Right renal cortex interstitium (tissue), 3 donors: Measurements from ENCODE around the gene KCNMB4. TPM values are rescaled to one million over a fixed set of nuclear protein-coding genes. Genes with fewer than 3 reads are reported as not detected.

ENCODE experiments used
- DNase-seq, 3 donors: peaks; one replicate each; pipeline ENCODE4 v3.0.0-alpha.2; 2013; ENCODE audit warnings: low read depth in 3 of 3, low spot score in 2 of 3
- polyA plus RNA-seq, 3 donors: library from polyadenylated mRNA; unstranded; fragments of 120-200 nt; gene quantifications; one replicate each; pipeline ENCODE4 v1.2.1, GENCODE V29; 2013; ENCODE audit not compliant: insufficient read length in 3 of 3

KCNMB4 gene, protein sequence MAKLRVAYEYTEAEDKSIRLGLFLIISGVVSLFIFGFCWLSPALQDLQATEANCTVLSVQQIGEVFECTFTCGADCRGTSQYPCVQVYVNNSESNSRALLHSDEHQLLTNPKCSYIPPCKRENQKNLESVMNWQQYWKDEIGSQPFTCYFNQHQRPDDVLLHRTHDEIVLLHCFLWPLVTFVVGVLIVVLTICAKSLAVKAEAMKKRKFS
- polyA plus RNA-seq: 10 to 100 TPM; 22.2 to 28.8 (median 25.1) TPM

DNA sequence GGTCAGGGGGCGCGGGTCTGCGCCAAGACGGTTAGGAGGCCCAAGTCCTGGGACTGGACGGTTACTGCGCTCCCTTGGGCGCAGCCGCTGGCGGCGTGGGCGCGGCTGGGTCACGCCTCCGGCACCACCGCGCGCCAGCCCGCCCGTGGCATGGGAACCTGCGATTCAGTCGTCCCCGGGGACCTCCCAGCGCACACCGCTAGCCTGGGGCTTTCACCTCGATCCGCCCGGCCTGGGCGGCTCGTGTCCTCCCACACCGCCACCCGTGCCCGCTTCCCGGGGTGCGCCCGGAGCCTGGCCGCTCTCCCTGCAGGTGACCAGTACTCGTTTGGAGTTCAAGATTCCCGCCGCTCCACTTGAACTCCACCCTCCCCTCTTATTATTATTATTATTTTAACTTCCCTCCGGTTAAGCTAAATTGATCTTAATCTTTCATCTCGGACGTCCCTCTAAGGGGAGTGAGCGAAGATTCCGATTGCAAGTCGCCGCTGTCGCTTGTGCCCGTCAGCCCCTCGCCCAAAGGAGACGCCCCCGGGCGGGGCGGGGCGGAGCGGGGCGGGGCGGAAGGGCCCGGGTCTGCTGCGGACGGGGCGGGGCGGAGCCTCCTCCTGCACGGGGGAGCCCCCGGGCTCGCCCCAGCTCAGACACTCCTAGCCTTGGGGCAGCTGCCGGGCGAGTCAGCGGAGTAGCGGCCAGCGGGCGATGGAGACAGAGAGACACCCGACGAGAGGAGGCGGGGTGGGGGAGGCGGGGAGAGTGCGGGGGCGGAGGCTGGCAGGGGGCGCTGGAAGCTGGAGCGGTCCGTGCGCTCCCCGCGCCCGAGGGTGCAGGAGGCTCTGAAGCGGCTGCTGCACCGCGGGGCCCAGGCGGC is at the start of gene KCNMB4:
Gene KCNMB4 (plus strand): TSS at position 643 of the 871 bp plus-strand sequence. CDS start 445 bp downstream, outside the sequence.
- DNase-seq: peak in 1 of 3 donors; percentile 52

DNA sequence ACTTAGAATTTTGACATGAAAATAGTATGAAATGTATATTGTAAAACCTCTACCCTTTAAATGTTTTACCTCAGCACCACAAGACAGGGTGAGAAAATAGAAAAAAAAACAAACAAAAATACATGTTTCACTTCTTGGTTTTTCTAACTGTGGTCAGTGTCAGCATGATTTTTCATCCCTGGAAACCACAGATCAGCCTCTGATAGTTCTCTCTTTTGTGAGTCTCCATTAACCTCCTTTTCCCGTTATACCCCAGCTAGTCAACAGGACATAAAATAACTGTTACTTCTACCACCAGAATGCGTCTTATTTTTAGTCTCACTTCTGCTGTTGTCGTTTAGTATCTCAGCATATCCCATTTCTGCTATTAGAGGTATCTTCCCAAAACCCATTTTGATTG is 48.3 kb upstream of the KCNMB4 start:
- no peak for DNase-seq

DNA sequence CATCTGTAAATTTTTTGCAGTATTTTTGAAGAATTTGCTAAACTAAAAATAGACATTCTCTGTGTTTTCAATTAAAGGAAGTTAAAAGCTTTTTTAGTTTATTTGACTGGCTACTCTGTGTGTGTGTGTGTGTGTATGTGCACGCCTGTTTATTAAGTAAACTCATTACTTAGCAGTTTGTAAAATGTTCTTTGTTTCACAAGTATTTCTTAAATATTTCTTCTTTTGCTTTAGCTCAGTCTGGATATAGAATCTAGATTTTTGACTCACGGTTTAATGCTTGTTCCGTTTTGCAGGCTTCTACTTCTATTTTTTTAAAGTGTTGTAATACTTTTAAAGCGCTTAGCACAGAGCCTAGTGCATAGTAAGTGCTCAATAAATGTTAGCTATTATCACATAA is 46.5 kb upstream of the KCNMB4 start:
- DNase-seq: no peak

DNA sequence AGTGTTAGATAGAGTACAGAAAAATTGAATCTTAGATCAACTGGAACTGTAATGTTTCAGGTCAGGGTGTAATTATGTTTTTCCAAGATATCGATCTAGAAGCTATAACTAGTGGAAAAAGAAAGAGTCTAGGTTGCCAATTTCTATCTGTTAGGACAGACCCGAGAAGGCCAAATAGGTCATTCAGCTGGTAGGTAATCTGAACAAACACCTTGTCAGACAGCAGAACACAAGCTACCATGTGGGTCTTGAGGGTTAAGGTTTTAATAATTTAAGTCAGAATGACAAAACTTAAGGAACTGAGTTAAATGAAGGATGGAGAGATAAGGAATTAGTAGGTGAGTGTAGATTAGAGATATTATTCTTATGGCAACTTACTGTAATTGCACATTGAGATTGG is 44.9 kb upstream of the KCNMB4 start:
- DNase-seq: no peak

DNA sequence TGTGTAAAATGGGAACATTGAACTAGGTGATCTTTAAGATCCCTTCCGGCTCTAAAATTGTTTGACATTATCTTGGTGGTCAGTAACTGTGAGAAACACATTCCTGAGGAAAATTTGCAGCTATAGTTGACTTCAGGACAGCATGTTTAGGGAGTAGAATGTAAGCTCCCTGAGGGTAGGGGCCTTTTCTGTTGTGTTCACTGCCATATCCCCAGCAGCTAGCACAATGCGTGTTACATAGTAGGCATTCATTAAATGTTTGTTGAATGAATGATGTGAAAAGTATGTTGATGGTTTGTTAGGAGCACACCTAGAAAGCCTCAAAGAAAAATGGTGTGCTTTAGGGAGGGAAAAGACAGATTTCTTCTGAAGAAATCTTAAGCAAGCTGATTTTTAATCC is 38.5 kb upstream of the KCNMB4 start:
- no peak for DNase-seq

DNA sequence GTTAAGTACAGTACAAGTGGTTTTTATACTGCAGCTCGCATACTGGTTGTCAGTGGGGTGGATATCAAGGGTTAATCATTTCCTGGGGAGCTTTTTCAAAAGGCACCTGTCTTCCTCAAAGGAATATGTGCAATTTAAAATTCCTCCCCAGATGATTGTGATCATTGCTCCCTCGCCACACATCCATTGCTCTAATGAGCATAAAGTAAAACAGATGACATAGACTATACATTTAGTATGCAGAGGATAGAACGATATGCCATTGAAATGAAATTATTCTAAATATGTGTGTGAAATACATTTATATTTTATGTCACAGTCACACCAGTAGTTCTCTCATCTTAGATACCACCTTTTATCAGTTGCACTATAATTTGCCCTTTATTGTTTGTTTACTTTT is 36.4 kb upstream of the KCNMB4 start:
- DNase-seq: no peak

DNA sequence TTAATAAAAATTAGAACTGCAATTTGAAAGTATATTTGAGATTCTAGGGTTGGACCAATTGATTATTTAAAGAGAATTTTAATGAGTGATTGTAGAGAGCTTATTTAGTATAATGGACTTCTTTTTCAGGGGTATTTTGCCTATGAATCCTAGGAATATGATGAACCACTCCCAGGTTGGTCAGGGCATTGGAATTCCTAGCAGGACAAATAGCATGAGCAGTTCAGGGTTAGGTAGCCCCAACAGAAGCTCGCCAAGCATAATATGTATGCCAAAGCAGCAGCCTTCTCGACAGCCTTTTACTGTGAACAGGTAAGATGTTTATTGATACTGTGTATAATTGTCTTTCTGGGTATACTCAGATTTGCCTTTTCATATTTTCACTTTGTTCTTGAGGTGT is 35.9 kb upstream of the KCNMB4 start:
- no peak for DNase-seq

DNA sequence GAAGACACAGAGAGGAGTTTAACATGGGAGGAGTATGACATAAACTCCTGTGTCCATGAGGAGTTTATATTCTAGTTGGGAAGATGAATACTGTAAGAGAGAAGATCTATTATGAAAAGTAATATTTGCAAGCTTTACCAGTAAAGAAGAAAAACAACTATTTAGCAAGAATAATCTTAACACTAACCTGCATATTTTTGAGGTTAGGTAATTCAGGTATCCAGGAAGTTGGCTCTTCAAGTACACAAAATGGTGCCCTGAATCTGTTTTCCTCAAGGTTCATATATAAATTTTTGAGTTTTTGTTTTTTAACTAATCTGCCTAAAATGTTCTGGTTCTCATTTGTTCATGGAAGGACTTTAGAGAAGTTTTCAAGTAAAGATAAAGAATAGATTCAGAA is 33.9 kb upstream of the KCNMB4 start:
- DNase-seq: no peak

DNA sequence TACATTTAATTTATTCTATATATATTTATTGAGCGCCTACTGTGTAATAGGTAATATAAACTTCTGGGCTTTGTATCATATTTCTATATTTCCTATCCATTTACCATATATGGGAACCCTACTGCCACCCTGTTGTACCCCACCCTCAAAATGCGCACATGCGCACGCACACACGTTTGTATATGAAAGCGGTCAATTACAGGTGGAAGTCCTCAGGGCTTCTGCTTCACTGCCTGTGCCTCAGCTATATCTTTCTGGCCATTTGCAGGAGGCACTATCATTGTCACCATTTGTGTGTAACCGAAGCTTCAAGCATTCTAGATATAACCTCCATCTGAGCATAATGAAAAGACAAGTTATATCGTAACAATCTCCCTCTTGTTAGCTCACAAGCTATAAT is 31.3 kb upstream of the KCNMB4 start:
- no peak for DNase-seq

DNA sequence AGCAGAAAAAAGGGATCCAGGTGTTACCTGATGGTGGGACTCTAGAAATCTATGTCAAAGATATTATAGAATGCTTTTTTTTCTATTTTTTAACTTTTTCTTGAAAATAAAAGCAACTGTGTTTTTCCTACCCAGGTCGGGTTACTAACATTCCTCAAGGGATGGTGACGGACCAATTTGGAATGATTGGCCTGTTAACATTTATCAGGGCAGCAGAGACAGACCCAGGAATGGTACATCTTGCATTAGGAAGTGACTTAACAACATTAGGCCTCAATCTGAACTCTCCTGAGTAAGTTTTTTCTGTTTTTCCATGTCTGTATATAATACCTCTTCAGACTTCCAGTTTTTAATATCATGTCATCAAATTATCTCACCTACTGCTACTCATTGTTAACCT is 27.6 kb upstream of the KCNMB4 start:
- DNase-seq: no peak

DNA sequence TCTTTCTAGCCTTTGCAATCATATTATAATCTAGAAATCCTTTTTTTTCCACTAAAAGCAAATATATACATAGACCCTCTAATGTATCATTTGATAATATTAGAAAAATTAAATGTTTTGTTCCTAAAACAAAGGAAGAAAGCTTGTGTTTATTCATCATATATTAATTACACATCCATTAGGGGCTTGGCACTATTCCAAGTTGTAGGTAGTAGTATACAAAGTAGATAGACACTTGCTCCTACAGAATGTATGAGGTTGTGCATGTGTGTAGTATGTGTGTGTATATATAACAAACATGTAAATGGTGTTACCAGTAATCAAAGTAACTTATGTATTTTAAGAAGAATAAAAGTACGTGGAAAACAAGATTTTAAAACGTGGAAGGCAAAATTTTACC is 15.0 kb upstream of the KCNMB4 start:
- no peak for DNase-seq

DNA sequence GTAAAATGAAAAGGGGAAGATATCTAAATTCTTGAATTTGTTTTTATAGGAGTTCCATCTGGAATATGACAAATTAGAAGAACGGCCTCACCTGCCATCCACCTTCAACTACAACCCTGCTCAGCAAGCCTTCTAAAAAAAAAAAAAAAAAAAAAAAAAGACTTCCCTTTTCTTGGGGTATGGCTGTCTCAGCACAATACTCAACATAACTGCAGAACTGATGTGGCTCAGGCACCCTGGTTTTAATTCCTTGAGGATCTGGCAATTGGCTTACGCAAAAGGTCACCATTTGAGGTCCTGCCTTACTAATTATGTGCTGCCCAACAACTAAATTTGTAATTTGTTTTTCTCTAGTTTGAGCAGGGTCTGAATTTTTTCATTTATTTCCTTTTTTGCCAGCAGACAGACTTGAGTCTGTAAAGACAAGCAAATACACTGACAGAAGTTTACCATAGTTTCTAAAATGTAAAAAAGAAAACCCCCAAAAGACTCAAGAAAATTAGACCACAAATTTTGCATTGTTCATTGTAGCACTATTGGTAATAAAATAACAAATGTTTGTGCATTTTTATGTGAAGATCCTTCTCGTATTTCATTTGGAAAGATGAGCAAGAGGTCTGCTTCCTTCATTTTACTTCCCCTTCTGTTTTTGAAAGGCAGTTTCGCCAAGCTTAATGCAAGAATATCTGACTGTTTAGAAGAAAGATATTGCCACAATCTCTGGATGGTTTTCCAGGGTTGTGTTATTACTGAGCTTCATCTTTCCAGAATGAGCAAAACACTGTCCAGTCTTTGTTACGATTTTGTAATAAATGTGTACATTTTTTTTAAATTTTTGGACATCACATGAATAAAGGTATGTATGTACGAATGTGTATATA is 12.1 kb upstream of the KCNMB4 start:
- no peak for DNase-seq

DNA sequence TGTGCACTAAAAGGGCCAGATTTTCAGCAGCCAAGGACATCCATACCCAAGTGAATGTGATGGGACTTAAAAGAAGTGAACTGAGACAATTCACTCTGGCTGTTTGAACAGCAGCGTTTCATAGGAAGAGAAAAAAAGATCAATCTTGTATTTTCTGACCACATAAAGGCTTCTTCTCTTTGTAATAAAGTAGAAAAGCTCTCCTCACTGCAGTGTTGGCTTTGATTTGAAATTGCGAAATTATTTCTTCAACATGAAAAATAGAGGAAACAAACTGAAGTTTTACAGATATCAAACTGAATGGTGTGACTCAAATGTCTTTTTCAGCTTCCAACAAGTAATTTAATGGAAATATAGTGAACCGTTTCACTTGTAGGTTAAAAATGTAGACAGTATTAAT is 11.3 kb upstream of the KCNMB4 start:
- DNase-seq: no peak

DNA sequence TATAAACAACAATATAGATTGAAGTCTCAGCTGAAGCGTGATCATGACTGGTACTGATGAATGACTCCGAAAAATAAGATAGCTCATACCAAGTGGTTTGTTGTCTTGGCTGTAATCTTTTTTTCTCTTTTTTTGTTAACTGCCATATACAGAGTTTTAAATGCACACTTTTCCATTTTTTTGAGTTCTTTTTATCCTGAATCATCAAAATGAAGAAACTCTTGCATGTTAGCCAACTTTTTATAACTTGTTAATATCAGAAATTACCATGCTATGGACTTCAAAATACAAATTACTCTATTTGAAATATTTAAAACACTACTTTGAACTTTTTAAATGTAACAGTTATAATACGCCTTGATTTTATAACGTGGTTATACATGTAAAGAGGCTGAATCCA is 10.1 kb upstream of the KCNMB4 start:
- no peak for DNase-seq

DNA sequence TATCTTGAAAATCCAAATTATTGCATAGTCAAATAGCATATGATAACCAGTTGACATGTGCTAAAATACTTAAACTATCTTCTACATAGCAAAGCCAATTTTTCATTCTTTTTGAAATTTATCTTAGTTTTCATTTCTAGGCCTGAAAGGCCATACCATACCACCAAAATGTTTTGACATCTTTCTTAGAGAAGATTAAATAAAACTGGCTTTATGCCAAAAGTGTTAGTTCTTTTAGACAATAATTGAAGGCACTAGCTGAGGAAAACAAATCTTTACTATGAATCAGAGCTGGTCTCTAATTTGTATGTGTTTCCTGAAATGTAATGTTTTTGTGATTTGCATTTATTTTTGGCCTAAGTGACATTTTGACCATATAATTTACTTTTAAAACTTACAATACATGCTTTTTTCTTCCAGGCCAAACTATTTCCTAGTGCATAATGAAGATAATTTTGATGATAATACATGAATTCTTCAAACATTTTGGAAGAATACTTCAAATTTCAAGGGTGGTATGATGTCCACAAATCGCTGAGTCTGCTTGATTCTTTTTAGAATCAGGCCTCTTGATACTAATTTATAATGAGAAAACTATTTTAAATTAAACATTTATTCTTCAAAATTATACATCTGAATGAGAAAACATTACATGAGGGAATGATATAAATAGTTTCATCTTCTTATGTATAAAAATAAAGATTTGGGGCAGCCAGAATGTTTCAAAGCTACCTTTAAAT is 6.5 kb upstream of the KCNMB4 start:
- no peak for DNase-seq

DNA sequence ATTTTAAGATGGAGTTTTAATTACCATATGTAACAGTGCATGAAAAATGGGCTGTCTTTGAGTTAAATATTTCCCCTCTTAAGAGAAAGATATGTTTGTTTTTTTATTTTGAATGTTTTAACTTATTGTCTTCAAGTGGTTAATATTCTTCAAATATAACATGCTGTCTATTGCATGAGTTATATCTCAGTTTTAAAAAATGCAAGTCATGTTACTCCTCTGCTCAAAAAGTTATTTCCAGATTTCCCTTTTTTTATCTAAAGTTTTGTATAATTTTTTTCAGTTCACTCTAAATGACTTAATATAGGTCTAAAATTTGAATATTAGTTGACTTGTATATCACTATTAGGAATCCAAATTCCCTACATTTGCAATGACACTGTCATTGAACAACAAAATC is 5.9 kb upstream of the KCNMB4 start:
- DNase-seq: no peak

DNA sequence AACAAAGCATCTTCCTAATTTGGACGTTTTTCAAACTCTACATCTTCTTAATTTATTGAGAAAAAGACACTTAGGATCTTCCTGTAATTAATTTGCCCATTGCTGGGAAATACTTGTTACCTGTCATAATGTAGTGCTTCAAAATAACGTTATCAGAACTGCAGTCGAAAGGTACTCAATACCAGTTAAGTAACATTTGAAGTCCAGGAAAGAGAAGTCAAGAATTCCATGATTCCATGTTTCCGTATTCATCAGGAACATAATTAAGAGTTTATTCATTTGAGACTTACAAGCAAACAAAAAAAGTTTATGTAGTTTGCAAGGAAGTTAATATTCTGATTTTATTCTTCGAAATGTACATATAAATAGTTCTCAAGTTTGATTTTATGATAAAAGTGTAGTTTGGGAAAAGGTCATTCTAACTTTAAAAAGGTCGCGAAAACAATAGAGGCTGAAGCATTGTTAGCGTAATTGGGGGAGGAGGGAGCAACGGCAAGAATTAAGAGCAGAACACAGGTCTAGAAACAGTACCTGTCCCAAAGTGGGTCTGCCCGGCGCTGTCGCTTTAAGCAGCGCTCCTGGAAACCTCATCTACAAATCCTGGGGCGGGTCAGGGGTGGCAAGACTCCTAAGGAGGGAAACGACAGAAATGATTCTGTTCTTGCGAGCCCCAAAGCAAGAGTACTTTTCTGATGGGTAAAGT is 1.2 kb upstream of the KCNMB4 start:
- DNase-seq: peak in 1 of 3 donors; percentile 3

DNA sequence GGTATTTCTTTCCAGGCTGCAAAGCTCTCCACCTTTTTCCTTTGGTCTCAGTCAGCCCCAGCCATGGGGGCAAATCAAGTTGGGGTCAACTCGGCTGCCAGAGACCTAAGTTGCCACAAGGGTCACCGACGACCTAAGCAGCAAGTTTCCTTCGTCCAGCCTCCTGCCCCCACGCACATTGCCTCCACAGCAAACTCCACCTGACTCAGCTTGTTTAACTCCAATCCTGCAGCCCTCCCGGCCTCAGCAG is 767 bp upstream of the KCNMB4 start:
- peak in 1 of 3 donors; percentile 4 for DNase-seq

DNA sequence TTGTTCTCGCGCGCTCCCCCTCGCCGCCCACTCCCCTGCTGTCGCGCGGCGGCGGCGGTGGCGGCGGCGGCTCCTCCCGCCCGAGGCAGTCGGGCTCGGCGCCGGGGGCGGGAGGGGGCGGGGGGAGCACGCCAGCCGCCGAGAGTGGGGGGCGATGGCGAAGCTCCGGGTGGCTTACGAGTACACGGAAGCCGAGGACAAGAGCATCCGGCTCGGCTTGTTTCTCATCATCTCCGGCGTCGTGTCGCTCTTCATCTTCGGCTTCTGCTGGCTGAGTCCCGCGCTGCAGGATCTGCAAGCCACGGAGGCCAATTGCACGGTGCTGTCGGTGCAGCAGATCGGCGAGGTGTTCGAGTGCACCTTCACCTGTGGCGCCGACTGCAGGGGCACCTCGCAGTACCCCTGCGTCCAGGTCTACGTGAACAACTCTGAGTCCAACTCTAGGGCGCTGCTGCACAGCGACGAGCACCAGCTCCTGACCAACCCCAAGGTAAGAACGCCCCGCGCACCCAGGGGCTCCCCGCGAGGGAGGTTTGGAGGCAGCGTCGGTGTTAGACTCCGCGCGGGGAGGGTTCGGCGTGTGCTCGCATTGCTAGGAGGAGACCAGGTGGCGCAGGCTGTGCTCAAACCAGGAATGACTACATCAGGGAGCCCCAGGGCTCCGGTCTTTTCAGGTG is 629 bp downstream of the KCNMB4 start:
- no peak for DNase-seq
